ENCODE results near the gene CD4. TPM values are rescaled to one million over a fixed set of nuclear protein-coding genes. Genes with fewer than 3 reads are reported as not detected.
A peak's percentile ranks its signal among the peaks of the same experiment; 100 is the strongest.

Gene CD4
- total and polyA plus RNA-seq, 10 of the 15 experiments (the other 5 are each of a cell fraction or from before 2014, with no cell fraction given) = 0.24 to 1.6 (median 0.69) TPM

DNA sequence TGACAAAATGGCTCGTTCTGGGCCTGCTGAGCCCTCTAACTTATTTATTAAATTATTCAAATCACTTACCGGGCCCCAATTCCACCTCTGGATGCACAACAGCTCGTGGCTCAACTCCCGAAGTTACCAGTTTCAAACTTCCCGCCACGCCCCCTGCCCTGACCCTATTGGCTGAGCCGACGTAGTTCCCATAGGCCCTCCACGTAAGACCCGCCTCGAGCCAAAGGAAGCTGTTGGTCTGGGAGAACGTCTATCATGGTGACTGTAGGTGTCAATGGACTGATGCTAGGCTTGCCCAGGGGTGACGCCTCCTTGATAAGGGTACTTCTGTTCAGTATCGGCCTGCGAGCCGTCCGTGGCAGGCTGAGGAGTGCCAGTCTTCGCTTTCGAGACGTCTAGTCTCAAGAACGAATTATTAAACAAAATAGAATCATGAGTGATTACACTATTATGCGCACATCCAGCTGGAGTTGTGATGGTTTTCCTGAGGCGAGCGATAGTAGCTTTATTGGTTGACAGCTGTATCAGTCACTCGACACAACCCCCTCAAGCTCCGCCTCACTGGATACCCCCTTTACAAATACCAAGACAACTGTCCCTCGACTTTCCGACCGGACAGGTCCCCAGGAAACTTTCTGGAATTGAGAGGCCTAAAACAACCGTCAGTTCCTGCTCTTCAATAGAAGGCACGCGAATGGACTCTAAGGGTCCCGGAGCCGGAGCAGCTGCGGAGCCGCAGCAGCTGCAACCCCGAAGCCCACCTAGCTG lies 62.0 kb downstream of the CD4 start, which contains the start of gene CDCA3 (continued):
- TF ChIP-seq, protein P1, sequence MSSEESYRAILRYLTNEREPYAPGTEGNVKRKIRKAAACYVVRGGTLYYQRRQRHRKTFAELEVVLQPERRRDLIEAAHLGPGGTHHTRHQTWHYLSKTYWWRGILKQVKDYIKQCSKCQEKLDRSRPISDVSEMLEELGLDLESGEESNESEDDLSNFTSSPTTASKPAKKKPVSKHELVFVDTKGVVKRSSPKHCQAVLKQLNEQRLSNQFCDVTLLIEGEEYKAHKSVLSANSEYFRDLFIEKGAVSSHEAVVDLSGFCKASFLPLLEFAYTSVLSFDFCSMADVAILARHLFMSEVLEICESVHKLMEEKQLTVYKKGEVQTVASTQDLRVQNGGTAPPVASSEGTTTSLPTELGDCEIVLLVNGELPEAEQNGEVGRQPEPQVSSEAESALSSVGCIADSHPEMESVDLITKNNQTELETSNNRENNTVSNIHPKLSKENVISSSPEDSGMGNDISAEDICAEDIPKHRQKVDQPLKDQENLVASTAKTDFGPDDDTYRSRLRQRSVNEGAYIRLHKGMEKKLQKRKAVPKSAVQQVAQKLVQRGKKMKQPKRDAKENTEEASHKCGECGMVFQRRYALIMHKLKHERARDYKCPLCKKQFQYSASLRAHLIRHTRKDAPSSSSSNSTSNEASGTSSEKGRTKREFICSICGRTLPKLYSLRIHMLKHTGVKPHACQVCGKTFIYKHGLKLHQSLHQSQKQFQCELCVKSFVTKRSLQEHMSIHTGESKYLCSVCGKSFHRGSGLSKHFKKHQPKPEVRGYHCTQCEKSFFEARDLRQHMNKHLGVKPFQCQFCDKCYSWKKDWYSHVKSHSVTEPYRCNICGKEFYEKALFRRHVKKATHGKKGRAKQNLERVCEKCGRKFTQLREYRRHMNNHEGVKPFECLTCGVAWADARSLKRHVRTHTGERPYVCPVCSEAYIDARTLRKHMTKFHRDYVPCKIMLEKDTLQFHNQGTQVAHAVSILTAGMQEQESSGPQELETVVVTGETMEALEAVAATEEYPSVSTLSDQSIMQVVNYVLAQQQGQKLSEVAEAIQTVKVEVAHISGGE (CRISPR knock-in tag; IDR thresholded peaks at IDR 0.05) = no peak
- TF ChIP-seq SMARCA5 (IDR thresholded peaks at IDR 0.05) = peak; percentile 64; the same call in 1 of the 2 replicates
- TF ChIP-seq NFYB (IDR thresholded peaks at IDR 0.05; ENCODE audit: insufficient read depth, low read depth, low read length) = peak; percentile 99
- TF ChIP-seq SMC3 (IDR thresholded peaks at IDR 0.05; ENCODE audit: borderline replicate concordance, low read length) = no peak
- no peak for TF ChIP-seq NR2C2 (IDR thresholded peaks at IDR 0.05; ENCODE audit: borderline replicate concordance, control insufficient read depth, insufficient read length, low read depth)
- TF ChIP-seq, protein P2, sequence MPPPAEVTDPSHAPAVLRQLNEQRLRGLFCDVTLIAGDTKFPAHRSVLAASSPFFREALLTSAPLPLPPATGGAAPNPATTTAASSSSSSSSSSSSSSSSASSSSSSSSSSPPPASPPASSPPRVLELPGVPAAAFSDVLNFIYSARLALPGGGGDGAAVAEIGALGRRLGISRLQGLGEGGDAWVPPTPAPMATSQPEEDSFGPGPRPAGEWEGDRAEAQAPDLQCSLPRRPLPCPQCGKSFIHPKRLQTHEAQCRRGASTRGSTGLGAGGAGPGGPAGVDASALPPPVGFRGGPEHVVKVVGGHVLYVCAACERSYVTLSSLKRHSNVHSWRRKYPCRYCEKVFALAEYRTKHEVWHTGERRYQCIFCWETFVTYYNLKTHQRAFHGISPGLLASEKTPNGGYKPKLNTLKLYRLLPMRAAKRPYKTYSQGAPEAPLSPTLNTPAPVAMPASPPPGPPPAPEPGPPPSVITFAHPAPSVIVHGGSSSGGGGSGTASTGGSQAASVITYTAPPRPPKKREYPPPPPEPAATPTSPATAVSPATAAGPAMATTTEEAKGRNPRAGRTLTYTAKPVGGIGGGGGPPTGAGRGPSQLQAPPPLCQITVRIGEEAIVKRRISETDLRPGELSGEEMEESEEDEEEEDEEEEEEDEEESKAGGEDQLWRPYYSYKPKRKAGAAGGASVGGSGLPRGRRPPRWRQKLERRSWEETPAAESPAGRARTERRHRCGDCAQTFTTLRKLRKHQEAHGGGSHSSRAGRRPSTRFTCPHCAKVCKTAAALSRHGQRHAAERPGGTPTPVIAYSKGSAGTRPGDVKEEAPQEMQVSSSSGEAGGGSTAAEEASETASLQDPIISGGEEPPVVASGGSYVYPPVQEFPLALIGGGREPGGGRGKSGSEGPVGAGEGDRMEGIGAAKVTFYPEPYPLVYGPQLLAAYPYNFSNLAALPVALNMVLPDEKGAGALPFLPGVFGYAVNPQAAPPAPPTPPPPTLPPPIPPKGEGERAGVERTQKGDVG (CRISPR knock-in tag; IDR thresholded peaks at IDR 0.05) = no peak
- TF ChIP-seq, protein P3, sequence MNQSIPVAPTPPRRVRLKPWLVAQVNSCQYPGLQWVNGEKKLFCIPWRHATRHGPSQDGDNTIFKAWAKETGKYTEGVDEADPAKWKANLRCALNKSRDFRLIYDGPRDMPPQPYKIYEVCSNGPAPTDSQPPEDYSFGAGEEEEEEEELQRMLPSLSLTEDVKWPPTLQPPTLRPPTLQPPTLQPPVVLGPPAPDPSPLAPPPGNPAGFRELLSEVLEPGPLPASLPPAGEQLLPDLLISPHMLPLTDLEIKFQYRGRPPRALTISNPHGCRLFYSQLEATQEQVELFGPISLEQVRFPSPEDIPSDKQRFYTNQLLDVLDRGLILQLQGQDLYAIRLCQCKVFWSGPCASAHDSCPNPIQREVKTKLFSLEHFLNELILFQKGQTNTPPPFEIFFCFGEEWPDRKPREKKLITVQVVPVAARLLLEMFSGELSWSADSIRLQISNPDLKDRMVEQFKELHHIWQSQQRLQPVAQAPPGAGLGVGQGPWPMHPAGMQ (IDR thresholded peaks at IDR 0.05; ENCODE audit: borderline replicate concordance) = no peak
- peak; percentile 52; the same call in 1 of the 2 replicates for TF ChIP-seq MXI1 (IDR thresholded peaks at IDR 0.05; ENCODE audit: low read depth, low read length)
- TF ChIP-seq MEF2A (IDR thresholded peaks at IDR 0.05; ENCODE audit: insufficient read depth, low read depth, low read length) = no peak
- 0 out of 2 replicates have a peak, but pooled peaks have one; percentile 7 for TF ChIP-seq MTA2 (IDR thresholded peaks at IDR 0.05; ENCODE audit: low read depth)
- 0 out of 2 replicates have a peak, but pooled peaks have one; percentile 12 for TF ChIP-seq SMAD5 (IDR thresholded peaks at IDR 0.05; ENCODE audit: low read depth)
- 0 out of 2 replicates have a peak, but pooled peaks have one; percentile 11 for TF ChIP-seq TBL1XR1 (IDR thresholded peaks at IDR 0.05; ENCODE audit: low read depth, low read length)
- TF ChIP-seq NKRF (conservative IDR thresholded peaks at IDR 0.05) = peak; percentile 99
- TF ChIP-seq E2F8 (IDR thresholded peaks at IDR 0.05; ENCODE audit: low read depth, partially characterized antibody) = peak; percentile 77

Data from GM12878 (cell line).